Esophagus muscularis mucosa (tissue), 4 donors: ENCODE data around the gene PLA2G12A. TPM values are rescaled to one million over a fixed set of nuclear protein-coding genes. Genes with fewer than 3 reads are reported as not detected.

Source experiments
- DNase-seq: peaks from one replicate; pipeline ENCODE4 v3.0.0-alpha.2; 2017; ENCODE audit errors: extremely low spot score
- H3K27ac ChIP-seq, 4 donors: fragments of 200-600 bp; sonication (generic); replicated peaks in 1 of 4; 1 replicate in 3 of 4; 2 replicates in 1 of 4; pipeline ENCODE4 v1.5.1; 2016 to 2019; ENCODE audit warnings: mild to moderate bottlenecking in 1 of 4
- H3K27me3 ChIP-seq, 4 donors: fragments of 200-600 bp; sonication (generic); one replicate each; pipeline versions ENCODE4 v1.5.1 to v1.6.0; 2016 to 2019
- H3K36me3 ChIP-seq, 4 donors: fragments of 200-600 bp; sonication (generic); one replicate each; pipeline ENCODE4 v1.5.1; 2016 to 2019
- H3K4me1 ChIP-seq, 4 donors: fragments of 200-600 bp; sonication (generic); one replicate each; pipeline ENCODE4 v1.5.1; 2016 to 2019
- H3K4me3 ChIP-seq, 4 donors: fragments of 200-600 bp; sonication (generic); 1 replicate in 2 of 4; 2 replicates in 2 of 4; pipeline ENCODE4 v1.5.1; 2016 to 2019; ENCODE audit warnings: mild to moderate bottlenecking in 4 of 4, moderate library complexity in 1 of 4
- H3K9me3 ChIP-seq, 4 donors: fragments of 200-600 bp; sonication (generic); 1 replicate in 3 of 4; 2 replicates in 1 of 4; pipeline ENCODE4 v1.5.1; 2016 to 2019
- EP300 ChIP-seq: sonication (generic); formaldehyde crosslinking; IDR thresholded peaks from one replicate; pipeline ENCODE4 v1.6.1; 2017; ENCODE audit warnings: antibody characterized with exemption
- POLR2A ChIP-seq: fragments of 450-650 bp; IDR thresholded peaks from one replicate; pipeline ENCODE4 v1.6.1; 2017; ENCODE audit warnings: antibody characterized with exemption, moderate library complexity, mild to moderate bottlenecking, low read depth
- POLR2AphosphoS5 ChIP-seq, 2 donors: sonication (generic); formaldehyde crosslinking; IDR thresholded peaks; one replicate each; pipeline ENCODE4 v1.6.1; 2017; ENCODE audit warnings: antibody characterized with exemption in 2 of 2
- WGBS: methylation state at CpG from one replicate; pipeline ENCODE4 v1.1.5; 2018; 5-methylcytosine and 5-hydroxymethylcytosine counted together
- intact Hi-C: fragments of 100-400 bp; cut with DNase I; formaldehyde crosslinking; loops from one replicate; pipeline ENCODE4 v1.15.1; 2023
- total RNA-seq, 4 donors: library from RNA; depleted of rRNA; stranded (reverse); fragments of >200 nt; gene quantifications; one replicate each; pipeline versions ENCODE4 v1.1.0 to v1.2.1, GENCODE V29; 2016
- TF ChIP-seq, protein P1 (sequence below), 3 experiments: fragments of 200-600 bp in 2 of 3; fragments of 450-650 bp in 1 of 3; sonication (generic) in 2 of 3; IDR thresholded peaks; one replicate each; pipeline ENCODE4 v1.5.1; 2017 to 2019; ENCODE audit warnings: antibody characterized with exemption in 3 of 3, mild to moderate bottlenecking in 2 of 3, moderate library complexity in 1 of 3

PLA2G12A gene
- total RNA-seq, 4 donors from 2014 or later = 18.8 to 24.5 (median 23.4) TPM

DNA sequence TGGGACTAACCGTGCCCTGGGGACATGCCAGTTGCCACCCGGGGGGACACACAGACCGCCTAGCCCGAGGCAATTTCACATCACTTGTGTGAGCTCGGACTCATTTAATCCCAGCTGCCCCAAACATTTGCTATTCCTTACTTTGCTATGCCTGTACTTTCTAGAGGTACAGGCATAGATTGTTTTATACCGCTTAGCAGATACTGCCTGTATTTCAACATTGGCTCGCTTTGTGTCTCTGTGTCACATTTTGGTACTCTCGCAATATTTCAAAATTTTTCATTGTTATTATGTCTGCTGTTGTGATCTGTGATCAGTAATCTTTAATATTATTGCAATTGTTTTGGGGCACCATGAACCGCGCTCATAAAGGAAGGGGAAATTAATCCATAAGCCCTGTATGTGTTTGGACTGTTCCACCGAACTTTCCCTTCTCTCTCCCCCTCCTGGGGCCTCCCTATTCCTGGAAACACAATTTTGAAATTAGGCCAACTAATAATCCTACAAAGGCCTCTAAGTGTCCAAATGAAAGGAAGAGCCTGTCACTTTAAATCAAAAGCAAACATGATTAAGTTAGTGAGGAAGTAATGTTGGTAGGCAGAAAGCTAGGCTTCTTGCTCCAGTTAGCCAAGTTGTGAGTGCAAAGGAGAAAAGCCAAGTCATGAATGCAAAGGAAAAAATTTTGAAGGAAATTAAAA, 26.1 kb downstream of the PLA2G12A start:
- no peaks in the 10 kb centered on the region for H3K9me3 ChIP-seq
- H3K4me3 ChIP-seq = peak overlapping the region; percentile 61 to 86 (median 78)
- TF ChIP-seq, protein P1, sequence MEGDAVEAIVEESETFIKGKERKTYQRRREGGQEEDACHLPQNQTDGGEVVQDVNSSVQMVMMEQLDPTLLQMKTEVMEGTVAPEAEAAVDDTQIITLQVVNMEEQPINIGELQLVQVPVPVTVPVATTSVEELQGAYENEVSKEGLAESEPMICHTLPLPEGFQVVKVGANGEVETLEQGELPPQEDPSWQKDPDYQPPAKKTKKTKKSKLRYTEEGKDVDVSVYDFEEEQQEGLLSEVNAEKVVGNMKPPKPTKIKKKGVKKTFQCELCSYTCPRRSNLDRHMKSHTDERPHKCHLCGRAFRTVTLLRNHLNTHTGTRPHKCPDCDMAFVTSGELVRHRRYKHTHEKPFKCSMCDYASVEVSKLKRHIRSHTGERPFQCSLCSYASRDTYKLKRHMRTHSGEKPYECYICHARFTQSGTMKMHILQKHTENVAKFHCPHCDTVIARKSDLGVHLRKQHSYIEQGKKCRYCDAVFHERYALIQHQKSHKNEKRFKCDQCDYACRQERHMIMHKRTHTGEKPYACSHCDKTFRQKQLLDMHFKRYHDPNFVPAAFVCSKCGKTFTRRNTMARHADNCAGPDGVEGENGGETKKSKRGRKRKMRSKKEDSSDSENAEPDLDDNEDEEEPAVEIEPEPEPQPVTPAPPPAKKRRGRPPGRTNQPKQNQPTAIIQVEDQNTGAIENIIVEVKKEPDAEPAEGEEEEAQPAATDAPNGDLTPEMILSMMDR (IDR thresholded peaks at IDR 0.05) = no peak
- no peak for TF ChIP-seq EP300
- no peak for TF ChIP-seq POLR2AphosphoS5 (IDR thresholded peaks at IDR 0.05)
- no peak for TF ChIP-seq POLR2A
- no peaks in the 10 kb centered on the region for H3K27me3 ChIP-seq
- intact Hi-C loops = loop anchor here (2.0 to 10.0 kb wide), 3 partner anchors 25 to 279 kb away; partner anchors contain the start of gene GAR1
- peaks cover 11 to 28% (median 23%) of the 10 kb centered on the region in 4 donors for H3K4me1 ChIP-seq
- 28% methylated on average over 7 of the region's 11 CpGs for WGBS
- peak overlapping the region; percentile 75 to 91 (median 86) for H3K27ac ChIP-seq
- peaks cover 0 to 13% (median 8%) of the 10 kb centered on the region in 4 donors for H3K36me3 ChIP-seq
- no peak for DNase-seq

DNA sequence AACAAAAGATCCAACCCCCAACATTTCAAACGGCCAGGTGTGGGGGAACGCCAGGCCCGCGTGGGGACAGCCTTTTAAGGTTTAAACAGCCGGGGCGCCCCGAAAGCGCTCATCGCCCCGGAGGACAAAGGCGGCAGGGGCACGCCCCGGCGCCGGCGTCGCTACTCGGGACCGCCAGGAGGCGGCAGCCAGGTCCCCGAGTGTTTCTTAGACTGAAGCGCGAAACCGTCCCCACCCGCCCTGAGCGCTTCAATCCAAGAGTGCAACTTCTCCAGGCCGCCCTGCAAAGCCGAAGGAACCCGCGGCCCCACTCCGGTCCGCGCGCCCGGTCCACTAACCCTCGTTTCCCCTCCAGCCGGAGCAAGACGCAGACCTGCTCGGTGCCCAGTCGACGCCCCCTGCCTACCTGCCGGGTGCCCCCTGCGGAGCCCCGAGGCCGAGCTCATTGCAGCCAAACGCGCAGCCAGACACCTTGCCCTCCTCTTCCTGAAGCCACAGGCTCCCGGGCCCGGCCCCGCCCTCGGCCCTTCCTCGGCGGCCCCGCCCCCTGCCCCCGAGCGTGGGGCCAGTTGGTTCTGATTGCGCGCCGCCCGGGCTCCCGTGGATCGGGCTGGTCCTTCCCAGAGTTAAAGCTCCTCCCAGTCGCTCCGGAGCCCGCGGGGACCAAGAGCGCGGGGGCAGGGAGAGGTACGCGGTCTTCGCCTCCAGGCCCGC, 26.8 kb downstream of the PLA2G12A start, which contains the start of gene CASP6:
Gene CASP6, minus strand, starts transcription at position 496 of the 714 bp plus-strand sequence. Its CDS starts 50 bp downstream, at position 446.
- intact Hi-C loops = loop anchor here (2.0 to 10.0 kb wide), 3 partner anchors 26 to 278 kb away; partner anchors contain the start of gene GAR1
- peak within 1 kb of the TSS; percentile 75 to 91 (median 86) for H3K27ac ChIP-seq
- peak within 1 kb of the TSS; percentile 61 to 86 (median 78) for H3K4me3 ChIP-seq
- H3K27me3 ChIP-seq = no peaks in the 10 kb centered on the region
- WGBS = 0% methylated on average over 3 of the region's 72 CpGs
- TF ChIP-seq EP300 (no peak), POLR2AphosphoS5 (IDR thresholded peaks at IDR 0.05) (peak; percentile 71 to 75)
- TF ChIP-seq, protein P1 (IDR thresholded peaks at IDR 0.05) = peak; percentile 54 to 81 (median 63)
- peak; percentile 94 for DNase-seq
- H3K4me1 ChIP-seq = peaks cover 11 to 28% (median 23%) of the 10 kb centered on the region in 4 donors
- H3K36me3 ChIP-seq = peaks cover 0 to 9% (median 5%) of the 10 kb centered on the region in 4 donors
- H3K9me3 ChIP-seq = no peaks in the 10 kb centered on the region

- peak overlapping the region; percentile 75 to 91 (median 86) for H3K27ac ChIP-seq
These were observed 28.1 kb downstream of the PLA2G12A start for GRCh38 chr4:109701566-109702410.

More at GRCh38 chr4:109701566-109702410, 28.1 kb downstream of the PLA2G12A start:
- 55% methylated on average over 21 of the region's 21 CpGs for WGBS
- H3K4me3 ChIP-seq = peak overlapping the region; percentile 61 to 86 (median 78)
- no peak for DNase-seq
- intact Hi-C loops = loop anchor here (2.0 to 10.0 kb wide), 3 partner anchors 27 to 277 kb away; partner anchors contain the start of gene GAR1
- peaks cover 11 to 28% (median 23%) of the 10 kb centered on the region in 4 donors for H3K4me1 ChIP-seq
- peaks cover 0 to 12% (median 4%) of the 10 kb centered on the region in 4 donors for H3K36me3 ChIP-seq
- no peaks in the 10 kb centered on the region for H3K27me3 ChIP-seq
- TF ChIP-seq EP300 (no peak), POLR2A (no peak), POLR2AphosphoS5 (IDR thresholded peaks at IDR 0.05) (no peak)
- TF ChIP-seq, protein P1 (IDR thresholded peaks at IDR 0.05) = no peak
- H3K9me3 ChIP-seq = no peaks in the 10 kb centered on the region
